Measurements from ENCODE around the gene COX6B2. TPM values are rescaled to one million over a fixed set of nuclear protein-coding genes. Genes with fewer than 3 reads are reported as not detected.

Gene COX6B2
- total and polyA plus RNA-seq, 2 of the 8 experiments (the other 6 are each of a cell fraction or from before 2014, with no cell fraction given): 4.9 to 6.4 TPM

DNA sequence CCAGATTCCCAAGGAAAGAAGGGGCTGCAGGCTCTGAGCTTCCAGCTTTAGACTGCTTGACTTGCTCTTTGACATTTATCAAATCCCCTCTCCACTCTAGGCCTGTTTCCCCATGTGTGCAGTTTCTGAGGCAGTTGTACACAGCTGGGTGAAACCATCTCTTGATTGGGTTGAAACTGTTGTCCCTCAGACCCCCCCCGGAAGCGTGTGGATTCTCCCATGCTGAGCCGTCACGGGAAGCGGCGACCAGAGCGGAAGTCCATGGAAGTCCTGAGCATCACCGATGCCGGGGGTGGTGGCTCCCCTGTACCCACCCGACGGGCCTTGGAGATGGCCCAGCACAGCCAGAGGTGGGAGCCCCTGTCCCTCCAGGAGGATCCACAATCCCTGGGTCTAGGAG is 51.0 kb downstream of the COX6B2 start:
- H3K56ac ChIP-seq (replicated peaks; ENCODE audit: insufficient read length, low read depth, low read length): no peak overlapping the region
- FAIRE-seq (no peak), DNase-seq (ENCODE audit: low read depth in 1 of 2, low spot score in 2 of 2) (no peak)
- no peak overlapping the region for H2BK12ac ChIP-seq (ENCODE audit: low read depth, low read length)
- H3K9me3 ChIP-seq (ENCODE audit: insufficient read depth in 2 of 2, low read depth in 1 of 2, low read length in 1 of 2): no peaks in the 10 kb centered on the region
- no peak overlapping the region for H3K14ac ChIP-seq (ENCODE audit: insufficient read length)
- peaks cover 16 to 44% (median 36%) of the 10 kb centered on the region in 4 experiments for H3K36me3 ChIP-seq (ENCODE audit: control insufficient read depth in 2 of 4, insufficient read depth in 4 of 4, low read length in 3 of 4)
- H3K27ac ChIP-seq (ENCODE audit: low read depth, low read length): no peak overlapping the region
- ChIA-PET CTCF (ENCODE audit: partially characterized antibody) (interaction anchor here (0.6 to 3.9 kb wide), 11 partner anchors 9 to 200 kb away, joined by 3 to 37 read pairs (median 11); partner anchors contain the start of genes GARIN5B, KMT5C, TMEM150B and TMEM238), POLR2A (ENCODE audit: partially characterized antibody) (interaction anchor here (0.6 to 3.8 kb wide), 7 partner anchors 8 to 88 kb away, joined by 3 to 32 read pairs (median 4); partner anchors contain the start of gene KMT5C)
- H2BK120ac ChIP-seq (replicated peaks; ENCODE audit: low read depth, low read length): no peak overlapping the region
- H2BK20ac ChIP-seq (ENCODE audit: low read length): no peak overlapping the region
- H4K91ac ChIP-seq (replicated peaks; ENCODE audit: insufficient read length, low read length): no peak overlapping the region
- no peaks in the 10 kb centered on the region for H3K79me2 ChIP-seq (ENCODE audit: control insufficient read depth in 1 of 2, insufficient read depth in 2 of 2, low read length in 2 of 2)
- H2BK5ac ChIP-seq (ENCODE audit: low read depth, low read length): no peak overlapping the region
- no peak overlapping the region for H3K4ac ChIP-seq (replicated peaks; ENCODE audit: insufficient read length, low read depth, low read length)
- H3K4me3 ChIP-seq (ENCODE audit: extremely low read depth in 1 of 4, insufficient read depth in 2 of 4, low read depth in 3 of 4, low read length in 4 of 4): no peak overlapping the region
- WGBS, 2 experiments (ENCODE audit: extremely low coverage in 1 of 2, insufficient coverage in 1 of 2, insufficient read length in 1 of 2, insufficient replicate concordance in 2 of 2, low coverage in 1 of 2, low lambda C conversion rate in 2 of 2, missing lambda C conversion rate in 1 of 2): 91% methylated on average over 11 of the region's 11 CpGs; no CpG with 5 or more reads in 1 of the 2 experiments
- H3K9ac ChIP-seq (replicated peaks in 1 of 4; ENCODE audit: extremely low read depth in 1 of 4, low read depth in 3 of 4, low read length in 3 of 4): no peak overlapping the region
- H3K4me2 ChIP-seq (ENCODE audit: insufficient read depth in 1 of 2, low read depth in 2 of 2, low read length in 2 of 2): no peak overlapping the region
- H3K23ac ChIP-seq (ENCODE audit: insufficient read length): no peak overlapping the region
- H4K20me1 ChIP-seq (replicated peaks in 1 of 2; ENCODE audit: control insufficient read depth in 1 of 2, insufficient read depth in 2 of 2, low read length in 2 of 2): peaks cover 0 to 5% of the 10 kb centered on the region in 2 experiments
- H2AK5ac ChIP-seq (ENCODE audit: low read depth, low read length): no peak overlapping the region
- no peak overlapping the region for H2BK15ac ChIP-seq (ENCODE audit: low read length)
- peaks cover 2% of the 10 kb centered on the region; the same call in 1 of the 2 replicates for H3K23me2 ChIP-seq (ENCODE audit: low read depth, low read length)
- H3K79me1 ChIP-seq (ENCODE audit: low read depth, low read length): no peaks in the 10 kb centered on the region; the same call in 1 of the 2 replicates
- H4K5ac ChIP-seq (ENCODE audit: insufficient read length, low read depth, low read length): no peak overlapping the region
- no peak overlapping the region for H4K8ac ChIP-seq (ENCODE audit: extremely low read depth, insufficient read depth, low read length)
- no peak overlapping the region for H3K18ac ChIP-seq (ENCODE audit: extremely low read depth, low read length)
- no peak overlapping the region for H2AFZ ChIP-seq (ENCODE audit: low read length)
- H3K4me1 ChIP-seq (replicated peaks in 1 of 4; ENCODE audit: control insufficient read depth in 3 of 4, insufficient read depth in 4 of 4, low read length in 3 of 4): peaks cover 0 to 8% (median 3%) of the 10 kb centered on the region in 4 experiments; a peak in 3 of 7 replicates
- no peaks in the 10 kb centered on the region for H3K27me3 ChIP-seq (replicated peaks in 1 of 4; ENCODE audit: control insufficient read depth in 3 of 4, extremely low read depth in 1 of 4, insufficient read depth in 3 of 4, low read length in 3 of 4)
- TF ChIP-seq POLR2A (IDR thresholded peaks at IDR 0.05; ENCODE audit: control extremely low read depth in 1 of 2, low read depth in 2 of 2, low read length in 2 of 2) (no peak), POLR2AphosphoS5 (IDR thresholded peaks at IDR 0.05; ENCODE audit: low read depth, low read length) (no peak), BRCA1 (IDR thresholded peaks at IDR 0.05; ENCODE audit: low read depth, low read length) (no peak), PHF8 (conservative IDR thresholded peaks at IDR 0.05; ENCODE audit: low read depth, low read length) (no peak), SRF (IDR thresholded peaks at IDR 0.05; ENCODE audit: low read depth, low read length) (no peak), RAD21 (IDR thresholded peaks at IDR 0.05 in 1 of 2, conservative IDR thresholded peaks at IDR 0.05 in 1 of 2; ENCODE audit: low read depth in 2 of 2, low read length in 2 of 2) (no peak), RBBP5 (IDR thresholded peaks at IDR 0.05; ENCODE audit: borderline replicate concordance, low read depth, low read length) (no peak), TEAD4 (IDR thresholded peaks at IDR 0.05; ENCODE audit: low read depth, low read length) (no peak), NANOG (IDR thresholded peaks at IDR 0.05; ENCODE audit: insufficient read depth, low read depth, low read length, poor library complexity, severe bottlenecking) (no peak), EGR1 (IDR thresholded peaks at IDR 0.05; ENCODE audit: borderline replicate concordance, low read depth, low read length) (no peak), SIX5 (IDR thresholded peaks at IDR 0.05; ENCODE audit: low read depth, low read length) (no peak), RXRA (IDR thresholded peaks at IDR 0.05; ENCODE audit: insufficient read depth, low read depth, low read length) (no peak)
- TF ChIP-seq, protein P1, sequence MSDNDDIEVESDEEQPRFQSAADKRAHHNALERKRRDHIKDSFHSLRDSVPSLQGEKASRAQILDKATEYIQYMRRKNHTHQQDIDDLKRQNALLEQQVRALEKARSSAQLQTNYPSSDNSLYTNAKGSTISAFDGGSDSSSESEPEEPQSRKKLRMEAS (IDR thresholded peaks at IDR 0.05): no peak

All from H1 (cell line).